OCI-LY1 (cell line): ENCODE results near the gene MDGA2.

Experiments used
- EZH2 ChIP-seq: fragments of 200-600 bp; sonication (generic), shearing (Covaris generic); IDR thresholded peaks from 2 replicates; pipeline ENCODE4 v1.8.0; 2017; ENCODE audit warnings: borderline replicate concordance, mixed run types, mild to moderate bottlenecking, antibody characterized with exemption, low read length, moderate library complexity, mixed read lengths
- TF ChIP-seq, protein P1 (sequence below): fragments of 200-600 bp; sonication (generic), shearing (Covaris generic); IDR thresholded peaks from 2 replicates; pipeline ENCODE4 v1.5.1; 2017; ENCODE audit warnings: mild to moderate bottlenecking, antibody characterized with exemption, low read length, moderate library complexity, mixed read lengths

DNA sequence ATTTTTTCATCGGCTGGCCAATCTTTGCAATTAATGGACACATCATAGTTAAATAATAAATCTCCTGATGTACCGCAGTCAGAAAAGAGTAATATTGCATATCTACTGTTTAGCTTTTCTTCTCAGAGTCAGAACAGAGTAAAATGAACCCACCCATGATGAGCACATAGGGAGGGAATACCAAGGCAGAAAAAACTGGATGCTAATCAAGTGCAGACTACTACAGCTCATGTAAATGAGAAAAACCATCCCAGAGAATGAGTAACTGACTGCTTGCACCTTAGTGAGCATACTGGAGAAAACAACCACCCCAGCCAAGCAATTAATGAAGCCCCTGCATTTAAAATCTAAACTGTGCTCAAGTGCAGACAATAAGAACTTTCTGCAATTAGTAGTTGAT lies 483.7 kb downstream of the MDGA2 start:
- TF ChIP-seq, protein P1, sequence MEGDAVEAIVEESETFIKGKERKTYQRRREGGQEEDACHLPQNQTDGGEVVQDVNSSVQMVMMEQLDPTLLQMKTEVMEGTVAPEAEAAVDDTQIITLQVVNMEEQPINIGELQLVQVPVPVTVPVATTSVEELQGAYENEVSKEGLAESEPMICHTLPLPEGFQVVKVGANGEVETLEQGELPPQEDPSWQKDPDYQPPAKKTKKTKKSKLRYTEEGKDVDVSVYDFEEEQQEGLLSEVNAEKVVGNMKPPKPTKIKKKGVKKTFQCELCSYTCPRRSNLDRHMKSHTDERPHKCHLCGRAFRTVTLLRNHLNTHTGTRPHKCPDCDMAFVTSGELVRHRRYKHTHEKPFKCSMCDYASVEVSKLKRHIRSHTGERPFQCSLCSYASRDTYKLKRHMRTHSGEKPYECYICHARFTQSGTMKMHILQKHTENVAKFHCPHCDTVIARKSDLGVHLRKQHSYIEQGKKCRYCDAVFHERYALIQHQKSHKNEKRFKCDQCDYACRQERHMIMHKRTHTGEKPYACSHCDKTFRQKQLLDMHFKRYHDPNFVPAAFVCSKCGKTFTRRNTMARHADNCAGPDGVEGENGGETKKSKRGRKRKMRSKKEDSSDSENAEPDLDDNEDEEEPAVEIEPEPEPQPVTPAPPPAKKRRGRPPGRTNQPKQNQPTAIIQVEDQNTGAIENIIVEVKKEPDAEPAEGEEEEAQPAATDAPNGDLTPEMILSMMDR, result no peak
- no peak for TF ChIP-seq EZH2
